Adrenal gland (tissue), 12 donors: ENCODE measurements around the gene ACE. TPM values are rescaled to one million over a fixed set of nuclear protein-coding genes. Genes with fewer than 3 reads are reported as not detected.
A peak's percentile ranks its signal among the peaks of the same experiment; 100 is the strongest.

ENCODE experiments used
- DNase-seq, 7 donors: peaks; one replicate each; pipeline ENCODE4 v3.0.0-alpha.2; 2019 to 2020
- H3K27ac ChIP-seq, 5 donors: fragments of 200-600 bp; sonication (generic) in 4 of 5; 1 replicate in 3 of 5; 2 replicates in 2 of 5; pipeline versions ENCODE4 v1.5.1 to v1.8.0; 2016 to 2020; ENCODE audit warnings: mild to moderate bottlenecking in 1 of 5
- H3K27me3 ChIP-seq: fragments of 200-600 bp; 2 replicates; pipeline ENCODE4 v1.8.0; 2021
- H3K36me3 ChIP-seq, 2 donors: fragments of 200-600 bp; replicated peaks in 1 of 2; 1 replicate in 1 of 2; 2 replicates in 1 of 2; pipeline versions ENCODE4 v1.5.1 to v1.8.0; 2018 to 2022
- H3K4me1 ChIP-seq, 2 donors: fragments of 200-600 bp; replicated peaks in 1 of 2; 1 replicate in 1 of 2; 2 replicates in 1 of 2; pipeline versions ENCODE4 v1.5.1 to v1.8.0; 2018 to 2021
- H3K4me3 ChIP-seq, 4 donors: fragments of 200-600 bp; sonication (generic) in 3 of 4; one replicate each; pipeline ENCODE4 v1.5.1; 2016 to 2018
- H3K9me3 ChIP-seq, 3 donors: fragments of 200-600 bp; sonication (generic) in 1 of 3; replicated peaks in 1 of 3; 1 replicate in 2 of 3; 2 replicates in 1 of 3; pipeline versions ENCODE4 v1.5.1 to v1.8.0; 2016 to 2021
- CTCF ChIP-seq, 6 experiments: fragments of 450-650 bp in 4 of 6; fragments of 200-600 bp in 2 of 6; sonication (generic) in 1 of 6; IDR thresholded peaks; 1 replicate in 5 of 6; 2 replicates in 1 of 6; pipeline versions ENCODE4 v1.5.1 to v1.8.0; 2016 to 2021; ENCODE audit warnings: antibody characterized with exemption in 6 of 6, mild to moderate bottlenecking in 2 of 6, moderate library complexity in 1 of 6
- POLR2A ChIP-seq, 2 donors: fragments of 450-650 bp; IDR thresholded peaks; one replicate each; pipeline ENCODE4 v1.6.1; 2017; ENCODE audit warnings: antibody characterized with exemption in 2 of 2, mild to moderate bottlenecking in 2 of 2, moderate library complexity in 1 of 2
- WGBS, 4 donors: extraction: QIAGEN DNeasy Blood & Tissue Kit in 2 of 4; methylation state at CpG; one replicate each; pipeline versions ENCODE4 v1.1.5 to v1.1.7; 2013 to 2017; 5-methylcytosine and 5-hydroxymethylcytosine counted together
- intact Hi-C, 2 donors: fragments of 100-400 bp; cut with DNase I; formaldehyde crosslinking; loops; one replicate each; pipeline versions ENCODE4 v1.14.1 to v1.15.0; 2022 to 2023
- polyA plus RNA-seq, 3 donors: library from polyadenylated mRNA; stranded (reverse); fragments of 200-250 nt in 2 of 3; fragments of 350-450 nt in 1 of 3; fragmentation: Illumina TruSeq in 1 of 3; extraction: RNeasy Lipid Tissue Mini Kit (QIAGEN cat#74804) in 1 of 3; gene quantifications; one replicate each; pipeline ENCODE4 v1.2.3, GENCODE V29; 2013 to 2014
- total RNA-seq, 9 donors: library from RNA; depleted of rRNA in 4 of 9; stranded (reverse); fragments of >200 nt in 4 of 9; fragments of 120-200 nt in 1 of 9; fragmentation: NEBNext Ultra II Directional in 1 of 9; extraction: Animal tissue kit (Norgen Biotek cat#: 25700) in 1 of 9; gene quantifications; one replicate each; pipeline versions ENCODE4 v1.1.0 to v1.2.4, GENCODE V29; 2013 to 2023
- donor health status: healthy with polysubstance abuse.
- donor health status: Bipolar disorder and iron deficiency.
- donor health status: DM: yes; HTN: yes; CAD: no.
- donor health status: DM: no; HTN: no; CAD: no.
- donor health status: DM: no; HTN: no; CAD: no.
- donor health status: DM: yes; HTN: yes; CAD: no.

Gene ACE
- total and polyA plus RNA-seq, 12 donors = 0.55 to 49.7 (median 12.2) TPM

GRCh38 chr17:63538693-63539595 is 62.1 kb downstream of the ACE start:
- Histone ChIP-seq H3K4me1 (peaks cover 0 to 6% of the 10 kb centered on the region in 2 donors), H3K4me3 (no peak overlapping the region), H3K9me3 (no peaks in the 10 kb centered on the region), H3K36me3 (no peaks in the 10 kb centered on the region), H3K27ac (no peak overlapping the region), H3K27me3 (peaks cover 10% of the 10 kb centered on the region)
- no peak for DNase-seq
- 65 to 82% (median 77%) methylated on average over 7 to 9 of the region's 9 CpGs for WGBS, 4 donors
- TF ChIP-seq POLR2A (IDR thresholded peaks at IDR 0.05) (no peak), CTCF (IDR thresholded peaks at IDR 0.05) (no peak)
- intact Hi-C loops = no loop called here

DNA sequence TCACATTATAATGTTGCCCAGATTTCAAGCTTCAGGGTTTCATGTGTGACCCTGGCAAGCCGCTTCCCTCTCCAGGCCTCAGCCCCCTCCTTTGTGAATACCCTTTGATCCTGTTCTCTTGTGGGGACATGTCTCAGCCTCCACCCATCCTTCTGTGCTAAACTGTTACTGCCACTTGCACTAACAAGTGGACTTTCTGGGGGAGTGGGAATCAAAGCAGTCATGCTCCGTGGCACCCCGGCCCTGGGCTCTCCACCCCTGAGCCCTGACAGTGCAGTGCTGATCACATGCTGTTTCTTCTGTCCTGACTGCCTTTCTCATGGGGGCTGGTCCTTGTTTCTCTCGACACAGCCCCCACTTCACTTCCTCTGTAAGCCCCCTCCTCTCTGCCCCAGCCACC is 63.7 kb downstream of the ACE start:
- intact Hi-C loops = no loop called here
- Histone ChIP-seq H3K27me3 (peaks cover 10% of the 10 kb centered on the region), H3K9me3 (no peaks in the 10 kb centered on the region), H3K4me1 (peaks cover 0 to 6% of the 10 kb centered on the region in 2 donors), H3K27ac (no peak overlapping the region), H3K36me3 (no peaks in the 10 kb centered on the region), H3K4me3 (no peak overlapping the region)
- 58 to 72% (median 67%) methylated on average over 3 to 4 of the region's 4 CpGs for WGBS, 4 donors
- no peak for DNase-seq
- TF ChIP-seq POLR2A (IDR thresholded peaks at IDR 0.05) = no peak
- no peak for TF ChIP-seq CTCF (IDR thresholded peaks at IDR 0.05)

DNA sequence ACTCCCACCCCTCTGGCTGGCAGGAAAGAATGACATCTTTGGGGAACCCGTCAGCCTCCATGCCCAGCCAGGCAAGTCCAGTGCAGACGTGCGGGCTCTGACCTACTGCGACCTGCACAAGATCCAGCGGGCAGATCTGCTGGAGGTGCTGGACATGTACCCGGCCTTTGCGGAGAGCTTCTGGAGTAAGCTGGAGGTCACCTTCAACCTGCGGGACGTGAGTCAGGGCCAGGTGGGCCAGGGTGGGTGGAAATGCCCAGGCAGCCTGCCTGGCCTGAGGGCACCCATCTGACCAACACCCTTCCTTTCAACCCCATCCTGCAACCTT is 65.3 kb downstream of the ACE start:
- H3K9me3 ChIP-seq = no peaks in the 10 kb centered on the region
- H3K27me3 ChIP-seq = peaks cover 10% of the 10 kb centered on the region
- no peak overlapping the region for H3K27ac ChIP-seq
- TF ChIP-seq POLR2A (IDR thresholded peaks at IDR 0.05) (no peak), CTCF (IDR thresholded peaks at IDR 0.05) (no peak)
- DNase-seq = no peak
- intact Hi-C loops = no loop called here
- H3K4me1 ChIP-seq = peaks cover 0 to 6% of the 10 kb centered on the region in 2 donors
- no peaks in the 10 kb centered on the region for H3K36me3 ChIP-seq
- 88 to 100% (median 91%) methylated on average over 4 to 9 of the region's 9 CpGs for WGBS, 4 donors
- H3K4me3 ChIP-seq = no peak overlapping the region

DNA sequence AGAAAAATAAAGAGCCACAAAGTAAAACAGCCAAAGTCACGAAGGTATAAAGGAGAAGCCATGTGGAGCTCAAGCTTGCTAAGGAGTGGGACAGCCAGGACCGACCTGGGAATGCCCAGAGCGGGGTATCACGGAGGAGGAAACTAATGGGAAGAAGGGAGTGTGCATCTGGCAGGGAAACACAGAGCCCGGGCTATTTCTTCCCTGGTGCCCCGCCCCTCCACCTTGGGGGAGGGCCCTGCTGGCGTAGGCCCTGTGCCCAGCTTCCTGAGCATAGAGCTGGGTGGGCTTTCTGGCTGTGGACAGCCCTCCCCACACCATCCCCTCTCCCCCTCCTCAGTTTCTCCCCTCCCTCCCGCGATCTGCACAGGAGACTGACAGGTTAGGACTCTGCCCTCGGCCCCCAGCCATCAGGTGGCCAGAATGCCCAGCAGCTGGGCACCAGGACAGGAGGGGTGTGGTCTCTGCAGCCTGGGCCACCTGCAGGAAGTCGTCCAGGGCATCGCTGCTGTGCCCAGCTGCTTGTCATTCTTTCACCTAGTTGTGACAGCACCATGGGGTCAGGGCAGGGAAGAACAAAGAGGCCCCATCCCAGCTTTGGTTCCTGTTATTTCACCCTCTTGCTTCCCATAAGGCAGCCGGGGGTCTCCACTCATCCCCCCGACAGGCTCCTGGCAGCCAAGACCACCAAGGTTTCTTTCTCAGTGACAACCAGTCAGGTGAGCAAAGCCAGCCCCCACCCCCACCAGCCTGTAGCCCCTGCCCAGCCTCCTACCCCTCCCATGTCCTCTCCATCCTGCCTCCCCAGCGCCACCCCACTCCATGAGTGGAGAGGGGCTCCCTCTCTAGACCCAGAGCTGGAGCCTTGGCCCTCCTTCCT is 66.3 kb downstream of the ACE start:
- Histone ChIP-seq H3K27me3 (peaks cover 8% of the 10 kb centered on the region), H3K9me3 (no peaks in the 10 kb centered on the region), H3K36me3 (no peaks in the 10 kb centered on the region), H3K4me1 (peaks cover 0 to 3% of the 10 kb centered on the region in 2 donors), H3K27ac (no peak overlapping the region), H3K4me3 (no peak overlapping the region)
- DNase-seq = peak in 1 of 7 donors; percentile 5
- TF ChIP-seq CTCF (IDR thresholded peaks at IDR 0.05) (no peak), POLR2A (IDR thresholded peaks at IDR 0.05) (no peak)
- intact Hi-C loops = no loop called here
- 69 to 78% (median 73%) methylated on average over 9 to 15 of the region's 15 CpGs for WGBS, 4 donors
